ENCODE data around the gene MYOC.

MYOC gene

DNA sequence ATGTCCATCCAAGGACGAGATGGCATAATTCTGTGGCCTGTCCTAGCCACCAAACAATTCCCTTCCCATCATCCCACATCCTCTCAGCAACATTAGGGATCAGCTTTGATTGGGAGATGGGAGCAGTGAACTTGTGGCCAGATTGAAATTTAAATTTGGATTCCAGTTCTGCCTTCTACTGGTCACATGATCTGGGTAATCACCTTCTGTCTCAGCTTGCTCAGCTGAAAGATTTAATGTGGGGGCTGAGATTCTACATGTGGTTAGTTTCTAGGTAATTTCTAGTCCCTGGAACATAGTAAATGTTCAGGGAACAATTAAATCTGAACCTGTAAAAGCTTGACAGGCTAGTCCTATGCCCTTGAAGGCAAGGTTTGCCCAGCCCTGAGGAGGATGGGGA lies 27.3 kb downstream of the MYOC start:
- TF ChIP-seq POLR2AphosphoS5 (IDR thresholded peaks at IDR 0.05; ENCODE audit: low read depth, low read length) (no peak), TAF1 (IDR thresholded peaks at IDR 0.05; ENCODE audit: borderline replicate concordance, insufficient read depth, low read length) (no peak), FOXP2 (optimal IDR thresholded peaks at IDR 0.05; ENCODE audit: borderline replicate concordance, extremely low read depth, extremely low read length, insufficient read depth) (no peak)
- TF ChIP-seq, protein P1, sequence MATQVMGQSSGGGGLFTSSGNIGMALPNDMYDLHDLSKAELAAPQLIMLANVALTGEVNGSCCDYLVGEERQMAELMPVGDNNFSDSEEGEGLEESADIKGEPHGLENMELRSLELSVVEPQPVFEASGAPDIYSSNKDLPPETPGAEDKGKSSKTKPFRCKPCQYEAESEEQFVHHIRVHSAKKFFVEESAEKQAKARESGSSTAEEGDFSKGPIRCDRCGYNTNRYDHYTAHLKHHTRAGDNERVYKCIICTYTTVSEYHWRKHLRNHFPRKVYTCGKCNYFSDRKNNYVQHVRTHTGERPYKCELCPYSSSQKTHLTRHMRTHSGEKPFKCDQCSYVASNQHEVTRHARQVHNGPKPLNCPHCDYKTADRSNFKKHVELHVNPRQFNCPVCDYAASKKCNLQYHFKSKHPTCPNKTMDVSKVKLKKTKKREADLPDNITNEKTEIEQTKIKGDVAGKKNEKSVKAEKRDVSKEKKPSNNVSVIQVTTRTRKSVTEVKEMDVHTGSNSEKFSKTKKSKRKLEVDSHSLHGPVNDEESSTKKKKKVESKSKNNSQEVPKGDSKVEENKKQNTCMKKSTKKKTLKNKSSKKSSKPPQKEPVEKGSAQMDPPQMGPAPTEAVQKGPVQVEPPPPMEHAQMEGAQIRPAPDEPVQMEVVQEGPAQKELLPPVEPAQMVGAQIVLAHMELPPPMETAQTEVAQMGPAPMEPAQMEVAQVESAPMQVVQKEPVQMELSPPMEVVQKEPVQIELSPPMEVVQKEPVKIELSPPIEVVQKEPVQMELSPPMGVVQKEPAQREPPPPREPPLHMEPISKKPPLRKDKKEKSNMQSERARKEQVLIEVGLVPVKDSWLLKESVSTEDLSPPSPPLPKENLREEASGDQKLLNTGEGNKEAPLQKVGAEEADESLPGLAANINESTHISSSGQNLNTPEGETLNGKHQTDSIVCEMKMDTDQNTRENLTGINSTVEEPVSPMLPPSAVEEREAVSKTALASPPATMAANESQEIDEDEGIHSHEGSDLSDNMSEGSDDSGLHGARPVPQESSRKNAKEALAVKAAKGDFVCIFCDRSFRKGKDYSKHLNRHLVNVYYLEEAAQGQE (IDR thresholded peaks at IDR 0.05; ENCODE audit: insufficient read depth in 1 of 2, low read depth in 2 of 2, low read length in 2 of 2), result no peak

DNA sequence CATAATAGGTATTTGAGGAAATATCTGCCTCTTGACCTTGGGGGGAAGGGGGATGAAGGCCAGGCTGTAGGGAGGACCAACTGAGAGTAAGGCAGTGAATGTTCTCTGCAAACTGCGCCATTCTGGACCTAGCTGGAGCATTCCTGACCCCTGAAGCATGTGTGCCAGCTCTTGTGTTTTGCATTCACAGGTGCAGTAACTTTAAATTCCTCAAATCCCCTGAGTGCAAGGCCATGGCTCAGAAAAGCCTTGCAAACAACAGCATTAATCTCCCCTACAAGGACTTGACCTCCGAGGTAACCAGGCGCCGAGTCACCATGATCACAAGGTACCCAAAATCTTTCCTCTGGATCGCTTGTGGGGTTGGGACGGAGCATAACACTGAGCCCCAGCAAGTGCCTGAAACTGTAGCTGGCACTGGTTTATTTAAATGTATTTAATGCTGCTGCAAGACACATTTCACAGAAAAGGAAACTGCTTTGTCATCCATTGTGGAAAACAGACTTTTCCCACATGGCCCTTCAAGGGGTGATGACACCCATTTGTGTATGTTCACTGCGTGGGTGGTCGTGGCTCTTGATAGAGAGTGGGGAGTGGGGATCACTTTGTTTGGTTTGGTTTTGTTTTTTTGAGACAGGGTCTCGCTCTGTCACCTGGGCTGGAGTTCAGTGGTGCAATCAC lies 28.7 kb downstream of the MYOC start:
- TF ChIP-seq POLR2AphosphoS5 (IDR thresholded peaks at IDR 0.05; ENCODE audit: low read depth, low read length), result no peak
- no peak for TF ChIP-seq FOXP2 (optimal IDR thresholded peaks at IDR 0.05; ENCODE audit: borderline replicate concordance, extremely low read depth, extremely low read length, insufficient read depth)
- TF ChIP-seq SIN3A (IDR thresholded peaks at IDR 0.05; ENCODE audit: borderline replicate concordance, insufficient read depth, low read length), result no peak
- TF ChIP-seq TAF1 (IDR thresholded peaks at IDR 0.05; ENCODE audit: borderline replicate concordance, insufficient read depth, low read length), result no peak
- TF ChIP-seq, protein P1 (IDR thresholded peaks at IDR 0.05; ENCODE audit: insufficient read depth in 1 of 2, low read depth in 2 of 2, low read length in 2 of 2), result no peak

DNA sequence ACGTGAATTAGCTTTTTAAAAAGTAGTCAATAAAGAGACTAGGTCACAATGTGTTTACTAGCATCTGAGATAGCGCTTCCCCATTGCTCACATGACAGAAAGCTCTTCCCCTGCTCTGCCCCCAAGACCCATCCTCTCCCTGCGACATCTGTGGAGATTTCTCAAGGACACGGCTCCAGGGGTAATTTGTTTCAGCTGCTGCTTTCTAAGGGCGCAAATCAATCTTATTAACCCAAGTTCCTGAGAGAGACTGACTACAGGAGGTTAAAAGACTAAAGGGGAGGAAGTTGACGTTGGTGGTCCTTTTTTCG lies 30.4 kb downstream of the MYOC start, which contains the start of gene MYOCOS:
MYOCOS (plus strand) TSS at position 92 of the 311 bp plus-strand sequence. CDS start 1,641 bp downstream, outside the sequence.
- no peak for TF ChIP-seq TAF1 (IDR thresholded peaks at IDR 0.05; ENCODE audit: borderline replicate concordance, insufficient read depth, low read length)

DNA sequence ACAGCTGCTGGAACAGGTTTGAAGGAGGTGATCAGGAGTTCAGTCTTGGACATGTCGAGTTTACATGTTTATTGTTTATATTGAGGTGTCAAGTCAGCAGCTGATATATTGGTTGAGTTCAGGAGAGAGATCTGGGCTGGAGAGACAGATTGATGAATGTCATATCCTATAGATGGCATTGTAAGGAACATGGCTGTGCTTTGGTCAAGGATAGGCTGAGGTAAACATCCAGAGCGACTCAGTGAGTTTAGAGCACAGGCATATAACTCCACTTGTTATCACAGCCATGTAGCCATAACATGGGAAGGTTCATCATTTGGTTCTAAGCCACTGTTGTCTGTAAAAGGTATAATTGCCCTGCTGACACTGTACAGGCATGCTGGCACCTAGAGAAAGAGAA lies 35.9 kb downstream of the MYOC start:
- TF ChIP-seq SIN3A (IDR thresholded peaks at IDR 0.05; ENCODE audit: borderline replicate concordance, insufficient read depth, low read length), result no peak
- TF ChIP-seq, protein P1 (IDR thresholded peaks at IDR 0.05; ENCODE audit: insufficient read depth in 1 of 2, low read depth in 2 of 2, low read length in 2 of 2), result no peak
- no peak for TF ChIP-seq POLR2AphosphoS5 (IDR thresholded peaks at IDR 0.05; ENCODE audit: low read depth, low read length)
- TF ChIP-seq FOXP2 (optimal IDR thresholded peaks at IDR 0.05; ENCODE audit: borderline replicate concordance, extremely low read depth, extremely low read length, insufficient read depth), result no peak
- no peak for TF ChIP-seq TAF1 (IDR thresholded peaks at IDR 0.05; ENCODE audit: borderline replicate concordance, insufficient read depth, low read length)

DNA sequence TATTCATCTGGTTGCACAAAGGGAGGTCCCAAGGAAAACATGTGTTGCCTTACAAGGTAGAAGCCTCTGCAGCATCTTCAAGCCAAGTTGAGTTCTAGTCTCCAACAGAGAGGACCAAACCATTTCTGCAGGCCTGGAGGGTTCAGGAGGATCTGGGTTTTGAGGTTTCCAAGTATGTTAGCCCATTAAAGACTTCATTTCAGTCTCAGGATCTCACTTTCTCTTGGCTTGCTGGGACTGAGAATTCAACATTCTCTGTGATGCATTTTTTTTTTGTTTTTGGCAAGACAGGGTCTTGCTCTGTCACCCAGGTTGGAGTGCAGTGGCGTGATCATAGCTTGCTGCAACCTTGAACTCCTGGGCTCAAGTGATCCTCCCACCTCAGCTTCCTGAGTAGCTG lies 39.2 kb downstream of the MYOC start:
- TF ChIP-seq, protein P1 (IDR thresholded peaks at IDR 0.05; ENCODE audit: insufficient read depth in 1 of 2, low read depth in 2 of 2, low read length in 2 of 2), result no peak
- TF ChIP-seq FOXP2 (optimal IDR thresholded peaks at IDR 0.05; ENCODE audit: borderline replicate concordance, extremely low read depth, extremely low read length, insufficient read depth) (no peak), TAF1 (IDR thresholded peaks at IDR 0.05; ENCODE audit: borderline replicate concordance, insufficient read depth, low read length) (no peak)

Measured in PFSK-1 (cell line).